Esophagus muscularis mucosa (tissue), 4 donors: ENCODE results near the gene INPP5F. TPM values are rescaled to one million over a fixed set of nuclear protein-coding genes. Genes with fewer than 3 reads are reported as not detected.

Experiments
- DNase-seq: peaks from one replicate; pipeline ENCODE4 v3.0.0-alpha.2; 2017; ENCODE audit errors: extremely low spot score
- H3K27ac ChIP-seq, 4 donors: fragments of 200-600 bp; sonication (generic); replicated peaks in 1 of 4; 1 replicate in 3 of 4; 2 replicates in 1 of 4; pipeline ENCODE4 v1.5.1; 2016 to 2019; ENCODE audit warnings: mild to moderate bottlenecking in 1 of 4
- H3K27me3 ChIP-seq, 4 donors: fragments of 200-600 bp; sonication (generic); one replicate each; pipeline versions ENCODE4 v1.5.1 to v1.6.0; 2016 to 2019
- H3K36me3 ChIP-seq, 4 donors: fragments of 200-600 bp; sonication (generic); one replicate each; pipeline ENCODE4 v1.5.1; 2016 to 2019
- H3K4me1 ChIP-seq, 4 donors: fragments of 200-600 bp; sonication (generic); one replicate each; pipeline ENCODE4 v1.5.1; 2016 to 2019
- H3K4me3 ChIP-seq, 4 donors: fragments of 200-600 bp; sonication (generic); 1 replicate in 2 of 4; 2 replicates in 2 of 4; pipeline ENCODE4 v1.5.1; 2016 to 2019; ENCODE audit warnings: mild to moderate bottlenecking in 4 of 4, moderate library complexity in 1 of 4
- H3K9me3 ChIP-seq, 4 donors: fragments of 200-600 bp; sonication (generic); 1 replicate in 3 of 4; 2 replicates in 1 of 4; pipeline ENCODE4 v1.5.1; 2016 to 2019
- CTCF ChIP-seq, 3 experiments: fragments of 200-600 bp in 2 of 3; fragments of 450-650 bp in 1 of 3; sonication (generic) in 2 of 3; IDR thresholded peaks; one replicate each; pipeline ENCODE4 v1.5.1; 2017 to 2019; ENCODE audit warnings: antibody characterized with exemption in 3 of 3, mild to moderate bottlenecking in 2 of 3, moderate library complexity in 1 of 3
- EP300 ChIP-seq: sonication (generic); formaldehyde crosslinking; IDR thresholded peaks from one replicate; pipeline ENCODE4 v1.6.1; 2017; ENCODE audit warnings: antibody characterized with exemption
- POLR2A ChIP-seq: fragments of 450-650 bp; IDR thresholded peaks from one replicate; pipeline ENCODE4 v1.6.1; 2017; ENCODE audit warnings: antibody characterized with exemption, moderate library complexity, mild to moderate bottlenecking, low read depth
- POLR2AphosphoS5 ChIP-seq, 2 donors: sonication (generic); formaldehyde crosslinking; IDR thresholded peaks; one replicate each; pipeline ENCODE4 v1.6.1; 2017; ENCODE audit warnings: antibody characterized with exemption in 2 of 2
- WGBS: methylation state at CpG from one replicate; pipeline ENCODE4 v1.1.5; 2018; 5-methylcytosine and 5-hydroxymethylcytosine counted together
- intact Hi-C: fragments of 100-400 bp; cut with DNase I; formaldehyde crosslinking; loops from one replicate; pipeline ENCODE4 v1.15.1; 2023
- total RNA-seq, 4 donors: library from RNA; depleted of rRNA; stranded (reverse); fragments of >200 nt; gene quantifications; one replicate each; pipeline versions ENCODE4 v1.1.0 to v1.2.1, GENCODE V29; 2016

Gene INPP5F
- total RNA-seq, 4 donors from 2014 or later, result 15.1 to 24.0 (median 19.0) TPM

GRCh38 chr10:119749455-119749854 lies 23.6 kb downstream of the INPP5F start:
- intact Hi-C loops, result loop anchor here (5.0 kb wide), 1 partner anchor 108 kb away; no protein-coding TSS in a partner anchor
- peaks cover 5 to 28% (median 20%) of the 10 kb centered on the region in 4 donors for H3K4me1 ChIP-seq
- DNase-seq, result no peak
- no peaks in the 10 kb centered on the region for H3K27me3 ChIP-seq
- H3K4me3 ChIP-seq, result no peak overlapping the region
- H3K36me3 ChIP-seq, result no peaks in the 10 kb centered on the region
- 96% methylated on average over 7 of the region's 7 CpGs for WGBS
- H3K27ac ChIP-seq, result no peak overlapping the region
- no peaks in the 10 kb centered on the region for H3K9me3 ChIP-seq
- TF ChIP-seq POLR2A (no peak), EP300 (no peak), POLR2AphosphoS5 (IDR thresholded peaks at IDR 0.05) (no peak), CTCF (IDR thresholded peaks at IDR 0.05) (no peak)

GRCh38 chr10:119750391-119751230 lies 24.8 kb downstream of the INPP5F start:
- intact Hi-C loops, result loop anchor here (5.0 kb wide), 1 partner anchor 72 kb away; no protein-coding TSS in a partner anchor
- H3K4me3 ChIP-seq, result no peak overlapping the region
- H3K4me1 ChIP-seq, result peaks cover 5 to 39% (median 29%) of the 10 kb centered on the region in 4 donors
- no peaks in the 10 kb centered on the region for H3K36me3 ChIP-seq
- H3K9me3 ChIP-seq, result no peaks in the 10 kb centered on the region
- no peaks in the 10 kb centered on the region for H3K27me3 ChIP-seq
- TF ChIP-seq EP300 (no peak), CTCF (IDR thresholded peaks at IDR 0.05) (peak; percentile 90 to 93 (median 91)), POLR2A (no peak), POLR2AphosphoS5 (IDR thresholded peaks at IDR 0.05) (peak; percentile 31 to 34)
- 27% methylated on average over 9 of the region's 9 CpGs for WGBS
- H3K27ac ChIP-seq, result peak overlapping the region in 2 of 4 donors; percentile 5 to 29
- no peak for DNase-seq

- Histone ChIP-seq H3K27ac (no peak overlapping the region), H3K9me3 (no peaks in the 10 kb centered on the region), H3K36me3 (no peaks in the 10 kb centered on the region), H3K4me3 (no peak overlapping the region), H3K27me3 (no peaks in the 10 kb centered on the region), H3K4me1 (peaks cover 5 to 42% (median 30%) of the 10 kb centered on the region in 4 donors)
- intact Hi-C loops, result loop anchor here (5.0 kb wide), 1 partner anchor 69 kb away; no protein-coding TSS in a partner anchor
- 85% methylated on average over 2 of the region's 2 CpGs for WGBS
- DNase-seq, result no peak
- TF ChIP-seq POLR2AphosphoS5 (IDR thresholded peaks at IDR 0.05), result no peak
- TF ChIP-seq EP300, result no peak
- no peak for TF ChIP-seq POLR2A
- no peak for TF ChIP-seq CTCF (IDR thresholded peaks at IDR 0.05)
Measured at GRCh38 chr10:119753309-119753708, 27.5 kb downstream of the INPP5F start.

- DNase-seq, result no peak
- H3K27ac ChIP-seq, result no peak overlapping the region
- no peaks in the 10 kb centered on the region for H3K27me3 ChIP-seq
- no peak overlapping the region for H3K4me3 ChIP-seq
- no peak for TF ChIP-seq POLR2AphosphoS5 (IDR thresholded peaks at IDR 0.05)
- no peak for TF ChIP-seq CTCF (IDR thresholded peaks at IDR 0.05)
- TF ChIP-seq EP300, result no peak
- no peak for TF ChIP-seq POLR2A
- WGBS, result 58% methylated on average over 5 of the region's 5 CpGs
- H3K36me3 ChIP-seq, result no peaks in the 10 kb centered on the region
- no peaks in the 10 kb centered on the region for H3K9me3 ChIP-seq
- intact Hi-C loops, result loop anchor here (5.0 kb wide), 1 partner anchor 68 kb away; no protein-coding TSS in a partner anchor
- peaks cover 5 to 47% (median 33%) of the 10 kb centered on the region in 4 donors for H3K4me1 ChIP-seq
Measured at GRCh38 chr10:119754085-119754484, 28.2 kb downstream of the INPP5F start.
